KOPT-K1 (cell line): Measurements from ENCODE around the gene DLG2.

Experiments used
- H3K27ac ChIP-seq: fragments of 200-600 bp; sonication (generic); 2 replicates; pipeline ENCODE4 v1.5.1; 2016; ENCODE audit warnings: antibody characterized with exemption, mild to moderate bottlenecking, low read depth, low read length; ENCODE audit not compliant: poor library complexity, severe bottlenecking
- H3K36me3 ChIP-seq: fragments of 200-600 bp; sonication (generic); 2 replicates; pipeline ENCODE4 v1.5.1; 2017; ENCODE audit warnings: antibody characterized with exemption, mild to moderate bottlenecking, low read length, moderate library complexity; ENCODE audit not compliant: insufficient read depth
- H3K9me3 ChIP-seq: fragments of 200-600 bp; sonication (generic); 2 replicates; pipeline ENCODE4 v1.5.1; 2017; ENCODE audit warnings: antibody characterized with exemption, low read length, mild to moderate bottlenecking; ENCODE audit not compliant: insufficient read depth, poor library complexity, severe bottlenecking

Gene DLG2

DNA sequence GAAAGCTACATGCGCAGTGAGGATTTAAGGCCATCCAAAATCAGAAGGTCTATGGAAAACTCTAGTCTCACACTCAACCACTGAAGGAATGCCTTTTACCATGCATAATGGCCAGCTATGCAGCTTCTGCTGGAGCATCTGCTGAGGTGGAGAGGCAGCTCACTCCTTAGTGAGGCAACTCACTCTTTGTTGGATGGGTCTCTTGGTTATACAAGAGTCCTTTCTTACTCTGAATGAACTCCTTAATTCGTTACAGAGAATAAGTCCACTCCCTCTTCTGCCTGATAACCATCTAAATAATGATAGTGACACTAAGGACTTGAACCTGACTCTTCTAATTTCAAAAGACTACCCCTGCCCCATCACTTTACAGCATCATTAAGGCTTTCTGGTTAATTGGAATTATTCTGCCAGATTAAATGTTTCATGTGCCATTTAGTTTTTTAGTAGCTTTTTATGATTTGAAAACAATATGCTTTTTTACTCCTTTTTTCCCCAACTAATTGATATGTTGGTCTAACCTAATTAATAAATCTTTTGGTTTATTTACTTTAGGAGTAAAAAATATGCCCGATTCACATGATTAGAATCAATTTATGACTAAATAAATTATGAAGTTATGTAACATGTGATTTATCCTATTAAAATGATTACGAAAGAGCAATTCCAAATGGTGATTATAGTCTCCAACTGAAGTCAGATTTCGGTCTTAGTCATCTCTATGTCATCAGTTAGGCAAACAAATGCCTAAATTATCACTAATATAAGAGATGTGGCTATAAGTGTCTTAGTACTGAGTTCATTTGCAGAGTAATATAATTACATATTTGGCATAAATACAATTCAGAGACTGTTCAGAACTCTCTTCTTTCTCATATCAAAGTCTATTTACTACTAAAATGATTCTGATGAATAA, 2054.3 kb downstream of the DLG2 start:
- Histone ChIP-seq H3K27ac (no peak overlapping the region), H3K9me3 (no peaks in the 10 kb centered on the region), H3K36me3 (no peaks in the 10 kb centered on the region)

DNA sequence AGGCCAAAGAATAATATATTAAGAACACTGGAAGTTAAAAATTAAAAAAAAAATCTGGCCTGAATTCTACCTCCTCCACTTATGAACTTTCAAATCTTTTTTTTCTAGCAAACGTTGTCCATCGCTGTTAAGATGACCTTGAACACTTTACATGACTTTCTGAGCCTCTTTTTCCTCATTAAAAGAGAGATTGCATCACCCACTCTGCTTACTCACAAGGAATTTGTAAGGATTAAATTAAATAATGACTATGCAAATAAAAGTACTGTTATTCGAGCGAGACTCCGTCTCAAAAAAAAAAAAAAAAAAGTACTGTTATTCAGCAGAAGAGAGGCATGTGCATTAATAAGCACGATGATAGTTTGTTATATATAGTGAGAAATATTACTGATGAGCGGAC, 2055.8 kb downstream of the DLG2 start:
- H3K27ac ChIP-seq, result no peak overlapping the region
- no peaks in the 10 kb centered on the region for H3K9me3 ChIP-seq
- no peaks in the 10 kb centered on the region for H3K36me3 ChIP-seq

GRCh38 chr11:83569134-83569805, 2057.9 kb downstream of the DLG2 start:
- Histone ChIP-seq H3K36me3 (no peaks in the 10 kb centered on the region), H3K27ac (no peak overlapping the region), H3K9me3 (no peaks in the 10 kb centered on the region)

DNA sequence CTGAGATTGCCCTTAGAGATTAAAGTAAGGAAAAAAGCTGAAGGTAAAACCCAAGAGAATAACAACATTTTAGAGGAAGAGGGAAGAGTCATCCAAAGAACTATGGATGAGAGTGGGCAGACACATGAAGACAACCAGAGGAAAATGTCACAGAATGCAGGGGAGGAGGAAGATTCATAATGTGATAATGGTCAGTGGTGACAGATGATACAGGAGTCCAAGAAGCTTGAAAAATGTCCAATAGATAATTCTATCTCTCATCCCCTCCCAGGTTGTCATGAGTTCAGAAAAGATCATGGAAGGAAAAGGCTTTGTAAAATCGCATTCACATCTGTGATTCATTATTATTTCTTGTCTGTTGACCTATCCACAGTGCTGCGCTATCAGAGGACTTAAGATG, 2058.6 kb downstream of the DLG2 start:
- no peak overlapping the region for H3K27ac ChIP-seq
- H3K36me3 ChIP-seq, result no peaks in the 10 kb centered on the region
- no peaks in the 10 kb centered on the region for H3K9me3 ChIP-seq

GRCh38 chr11:83566950-83567349, 2060.2 kb downstream of the DLG2 start:
- Histone ChIP-seq H3K36me3 (no peaks in the 10 kb centered on the region), H3K27ac (no peak overlapping the region), H3K9me3 (no peaks in the 10 kb centered on the region)

DNA sequence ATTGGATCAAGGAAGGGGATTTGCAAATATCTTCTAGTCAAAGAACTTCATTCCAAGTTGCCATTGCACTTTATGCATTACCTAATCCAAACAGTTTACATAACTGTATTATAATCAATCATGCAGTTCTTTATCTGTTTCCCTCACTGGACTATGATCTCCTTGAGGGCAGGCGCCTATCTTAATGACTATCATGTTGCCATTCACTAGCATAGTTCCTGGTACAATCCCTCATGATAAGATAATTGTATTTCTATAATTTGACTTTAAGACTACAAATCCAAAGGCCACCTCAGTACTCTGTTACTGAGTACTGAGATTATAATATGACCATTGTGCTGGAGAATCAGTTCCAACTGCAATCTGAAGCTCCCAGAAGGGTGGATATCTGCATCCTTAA, 2062.3 kb downstream of the DLG2 start:
- Histone ChIP-seq H3K9me3 (no peaks in the 10 kb centered on the region), H3K27ac (no peak overlapping the region), H3K36me3 (no peaks in the 10 kb centered on the region)

DNA sequence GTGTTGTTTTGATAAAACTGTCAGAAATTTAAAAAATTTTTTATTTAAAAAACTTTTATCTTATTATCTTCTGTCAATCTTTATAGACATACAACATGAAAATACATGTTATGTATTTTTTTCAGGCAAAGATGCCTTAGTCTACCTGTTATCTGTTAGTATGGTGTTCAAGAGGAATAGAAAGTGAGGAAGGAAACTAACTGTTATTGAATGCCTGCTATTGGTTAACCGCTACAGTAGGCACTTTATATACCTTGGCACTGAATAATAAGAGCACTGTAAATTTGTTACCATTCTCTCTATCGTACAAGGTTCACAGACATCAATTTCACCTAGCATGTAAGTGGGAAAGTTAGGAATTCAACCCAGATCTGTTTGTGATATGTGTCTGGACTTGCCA, 2068.9 kb downstream of the DLG2 start:
- Histone ChIP-seq H3K36me3 (no peaks in the 10 kb centered on the region), H3K27ac (no peak overlapping the region), H3K9me3 (no peaks in the 10 kb centered on the region)

DNA sequence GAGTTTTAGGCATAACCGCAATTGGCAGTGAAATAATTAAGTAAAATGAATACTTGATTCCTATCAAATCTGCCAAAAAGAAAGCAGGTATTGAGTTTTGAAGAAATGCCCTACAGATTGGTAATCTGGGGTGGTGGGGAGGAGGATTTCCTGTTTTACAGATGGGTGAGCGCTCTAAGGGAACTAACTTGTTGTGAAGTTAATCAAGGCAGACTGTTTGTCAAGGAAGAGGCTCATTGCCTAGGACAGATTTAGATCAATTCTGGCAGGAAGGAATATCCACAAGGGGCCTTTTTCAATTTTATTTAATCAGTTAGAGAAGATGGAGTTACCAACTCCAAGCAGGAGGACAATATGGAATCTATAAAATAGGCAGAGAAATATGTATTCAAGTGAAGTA, 2069.5 kb downstream of the DLG2 start:
- Histone ChIP-seq H3K9me3 (no peaks in the 10 kb centered on the region), H3K27ac (no peak overlapping the region), H3K36me3 (no peaks in the 10 kb centered on the region)

- Histone ChIP-seq H3K27ac (no peak overlapping the region), H3K9me3 (no peaks in the 10 kb centered on the region), H3K36me3 (no peaks in the 10 kb centered on the region)
Observed at GRCh38 chr11:83554876-83555275, 2072.3 kb downstream of the DLG2 start.

GRCh38 chr11:83549984-83550667, 2077.0 kb downstream of the DLG2 start:
- no peak overlapping the region for H3K27ac ChIP-seq

DNA sequence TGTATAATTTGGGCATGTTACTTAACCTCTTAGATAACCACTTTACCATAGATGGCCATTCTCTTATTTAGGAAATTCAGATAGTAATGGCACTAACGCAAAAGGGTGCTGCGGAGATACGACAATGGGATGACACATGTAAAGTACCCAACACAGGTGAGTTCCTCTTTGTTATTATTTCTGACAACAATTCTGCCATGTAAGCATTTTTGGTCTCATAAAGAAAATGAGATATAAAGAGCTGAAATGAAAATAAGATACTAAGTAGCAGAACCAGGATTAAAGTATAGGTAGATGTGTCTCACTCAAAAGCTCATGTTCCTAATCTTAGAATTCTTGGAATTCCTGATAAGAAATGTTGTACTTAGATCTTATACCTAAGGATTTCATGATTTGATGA, 2080.8 kb downstream of the DLG2 start:
- Histone ChIP-seq H3K36me3 (no peaks in the 10 kb centered on the region), H3K27ac (no peak overlapping the region)

More at GRCh38 chr11:83549984-83550667, 2077.0 kb downstream of the DLG2 start:
- no peaks in the 10 kb centered on the region for H3K36me3 ChIP-seq
- no peaks in the 10 kb centered on the region for H3K9me3 ChIP-seq

DNA sequence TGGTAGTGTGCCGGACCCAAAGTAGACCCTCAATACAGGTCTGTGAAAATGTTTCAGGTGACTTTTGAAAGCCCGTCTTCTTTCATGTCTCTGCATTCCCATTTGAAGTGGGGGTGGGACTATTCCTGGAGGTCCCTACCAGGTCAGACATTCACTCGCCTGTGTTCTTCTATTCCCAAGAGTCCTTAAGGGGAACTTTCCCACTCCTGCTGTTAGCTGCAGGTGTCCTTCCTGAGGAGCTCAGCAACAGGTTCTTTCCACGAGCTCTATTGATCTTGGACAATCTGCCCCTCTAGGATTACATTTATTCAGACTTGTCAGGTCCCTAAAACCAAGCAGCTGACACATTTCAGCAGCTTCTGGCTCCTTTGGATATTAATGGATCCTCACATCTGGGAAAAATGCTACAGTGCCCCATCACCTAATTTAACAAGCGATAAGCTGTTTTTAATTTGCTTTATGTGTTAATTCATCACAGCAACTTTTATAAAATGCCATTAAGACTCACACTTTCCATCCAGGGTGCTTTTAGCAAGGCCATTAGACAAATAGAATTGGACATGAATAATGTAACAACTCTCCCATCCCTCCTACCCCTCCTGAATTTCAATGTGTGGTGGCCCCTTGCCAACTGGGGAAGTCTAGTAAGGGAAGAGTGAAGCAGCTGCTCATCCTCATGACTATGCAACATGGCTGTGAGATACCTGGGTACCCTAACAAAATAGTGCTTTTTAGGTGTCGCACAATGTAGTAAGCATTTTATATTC, 2081.5 kb downstream of the DLG2 start:
- Histone ChIP-seq H3K36me3 (no peaks in the 10 kb centered on the region), H3K9me3 (no peaks in the 10 kb centered on the region), H3K27ac (no peak overlapping the region)

More for the DNA sequence above, 2080.8 kb downstream of the DLG2 start:
- H3K9me3 ChIP-seq, result no peaks in the 10 kb centered on the region

DNA sequence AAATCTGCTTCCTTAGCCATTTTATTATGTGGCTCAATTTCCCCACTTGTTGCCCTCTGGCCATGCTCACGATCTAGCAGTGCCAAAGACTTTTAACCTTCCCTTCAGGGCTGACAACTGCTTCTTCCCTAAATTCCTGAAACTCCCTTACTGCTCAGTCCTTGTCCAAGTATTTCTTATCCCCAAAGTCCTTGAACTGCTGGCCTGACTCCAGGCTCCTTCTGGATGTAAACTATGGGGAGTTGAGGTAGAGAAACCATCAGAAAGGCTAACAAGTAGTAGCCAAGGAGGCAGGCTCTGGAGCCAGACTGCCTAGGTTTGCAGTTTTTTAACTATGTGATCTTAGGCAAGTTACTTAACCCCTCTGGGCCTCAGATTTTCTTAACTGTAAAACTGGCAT, 2082.3 kb downstream of the DLG2 start:
- Histone ChIP-seq H3K9me3 (no peaks in the 10 kb centered on the region), H3K27ac (no peak overlapping the region), H3K36me3 (no peaks in the 10 kb centered on the region)

DNA sequence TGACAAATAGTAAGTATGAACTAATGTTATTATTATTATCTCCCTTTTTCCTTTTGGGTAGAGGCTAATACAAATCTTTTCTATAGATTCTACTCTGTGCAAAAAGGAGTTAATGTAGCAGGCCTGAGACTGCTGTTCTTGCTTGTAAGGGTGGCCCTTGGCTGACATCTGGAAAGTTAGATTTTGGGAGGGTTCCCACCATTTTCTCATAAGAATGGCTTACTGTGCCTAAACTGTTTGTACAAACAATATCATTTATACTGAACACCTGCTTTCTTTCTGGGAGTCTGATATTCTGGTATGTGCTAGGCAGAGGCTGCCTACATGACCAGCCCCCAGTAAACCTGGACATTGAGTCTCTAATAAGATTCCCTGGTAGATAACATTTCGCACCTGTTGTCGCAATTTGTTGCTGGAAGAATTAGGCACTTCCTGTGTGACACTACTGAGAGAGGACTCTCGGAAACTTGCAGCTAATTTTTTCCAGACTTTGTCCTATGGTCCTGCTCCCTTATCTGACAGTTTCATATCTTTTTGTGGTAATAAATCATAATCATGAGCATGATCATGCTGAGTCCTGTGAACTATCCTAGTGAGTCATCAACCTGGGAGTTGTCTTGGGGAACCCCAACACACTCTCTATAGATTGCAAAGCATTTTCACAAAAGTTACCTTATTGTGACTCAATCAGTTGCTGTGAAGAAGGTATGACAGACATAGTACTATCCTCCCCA, 2083.3 kb downstream of the DLG2 start:
- Histone ChIP-seq H3K9me3 (no peaks in the 10 kb centered on the region), H3K27ac (no peak overlapping the region), H3K36me3 (no peaks in the 10 kb centered on the region)
